IPS-11a (cell line): Measurements from ENCODE around the gene EGFLAM.

ENCODE experiments used
- H3K4me3 ChIP-seq: one replicate; pipeline ENCODE4 v1.5.1; 2013; ENCODE audit warnings: low read depth, low read length, control low read depth

The EGFLAM gene

GRCh38 chr5:38371596-38371995 lies 113.2 kb downstream of the EGFLAM start:
- H3K4me3 ChIP-seq: no peak overlapping the region

GRCh38 chr5:38373743-38374142 lies 115.4 kb downstream of the EGFLAM start:
- H3K4me3 ChIP-seq: no peak overlapping the region

- H3K4me3 ChIP-seq: no peak overlapping the region
Measured at GRCh38 chr5:38375423-38375822, 117.1 kb downstream of the EGFLAM start.

GRCh38 chr5:38376404-38376803 lies 118.0 kb downstream of the EGFLAM start:
- no peak overlapping the region for H3K4me3 ChIP-seq

- no peak overlapping the region for H3K4me3 ChIP-seq
Measured at GRCh38 chr5:38378579-38378978, 120.2 kb downstream of the EGFLAM start.

- no peak overlapping the region for H3K4me3 ChIP-seq
Measured at GRCh38 chr5:38379350-38379937, 121.1 kb downstream of the EGFLAM start.

- H3K4me3 ChIP-seq: no peak overlapping the region
Measured at GRCh38 chr5:38380537-38380936, 122.2 kb downstream of the EGFLAM start.

GRCh38 chr5:38381361-38381760 lies 123.0 kb downstream of the EGFLAM start:
- no peak overlapping the region for H3K4me3 ChIP-seq

GRCh38 chr5:38382898-38383297 lies 124.5 kb downstream of the EGFLAM start:
- no peak overlapping the region for H3K4me3 ChIP-seq

DNA sequence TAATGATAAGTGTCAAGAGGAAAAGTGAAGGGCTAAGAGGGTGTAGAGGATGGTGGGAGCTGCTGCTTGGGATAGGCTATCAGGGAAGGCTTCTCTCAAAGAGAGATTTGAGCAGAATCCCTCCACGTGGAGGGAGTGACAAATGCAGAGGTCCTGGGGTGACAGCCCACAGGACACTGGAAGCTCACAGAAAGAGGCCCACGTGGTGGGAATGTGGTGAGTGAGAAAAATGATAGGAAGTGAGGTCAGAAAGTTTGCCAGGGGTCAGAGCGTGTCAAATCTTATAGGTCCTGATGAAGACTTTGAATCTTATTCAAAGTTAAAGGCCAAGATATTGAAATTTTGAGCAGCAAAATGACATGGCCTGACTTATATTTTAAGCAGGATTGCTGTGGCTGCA lies 125.3 kb downstream of the EGFLAM start:
- no peak overlapping the region for H3K4me3 ChIP-seq

DNA sequence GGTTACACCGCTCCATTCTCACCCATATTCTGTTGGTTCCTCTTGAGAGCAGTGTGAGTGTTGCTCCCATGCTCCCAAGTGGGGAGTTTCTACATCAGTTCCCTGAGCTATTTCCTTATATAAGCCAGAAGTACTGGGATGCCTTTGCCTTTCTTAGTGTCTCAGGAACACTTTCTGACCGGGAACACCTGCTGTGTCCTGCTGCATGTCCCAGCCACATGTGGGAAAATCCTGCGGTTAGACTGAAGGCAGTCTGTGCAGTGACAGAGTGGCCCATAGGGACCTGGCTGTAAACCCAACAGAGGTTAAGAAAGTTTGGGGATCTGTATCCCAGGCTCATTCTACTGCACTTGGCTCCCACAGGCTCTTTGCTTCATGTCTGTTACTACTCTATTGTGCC lies 126.0 kb downstream of the EGFLAM start:
- H3K4me3 ChIP-seq: no peak overlapping the region

DNA sequence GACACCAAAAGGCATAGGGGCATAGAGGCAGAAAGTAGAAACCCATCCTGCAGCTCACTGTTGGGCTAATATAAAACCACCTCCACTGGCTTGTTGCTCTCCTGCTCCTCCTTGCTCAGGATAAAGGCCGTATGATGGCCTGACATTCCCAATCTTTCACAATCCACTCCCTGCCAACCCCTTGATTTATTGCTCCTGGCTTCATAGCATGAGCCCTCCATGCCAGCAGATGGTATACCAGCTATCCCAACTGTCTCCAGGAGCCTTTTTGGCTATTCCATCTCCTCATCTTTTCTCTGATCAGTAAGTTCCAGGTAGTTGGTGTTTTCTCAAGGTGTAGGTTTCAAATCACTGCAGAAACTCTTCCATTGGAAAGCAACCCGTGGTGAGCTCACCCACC lies 128.8 kb downstream of the EGFLAM start:
- H3K4me3 ChIP-seq: no peak overlapping the region

GRCh38 chr5:38393636-38394035 lies 135.3 kb downstream of the EGFLAM start:
- no peak overlapping the region for H3K4me3 ChIP-seq

GRCh38 chr5:38396766-38397165 lies 138.4 kb downstream of the EGFLAM start:
- no peak overlapping the region for H3K4me3 ChIP-seq

GRCh38 chr5:38400365-38400764 lies 142.0 kb downstream of the EGFLAM start:
- H3K4me3 ChIP-seq: no peak overlapping the region

DNA sequence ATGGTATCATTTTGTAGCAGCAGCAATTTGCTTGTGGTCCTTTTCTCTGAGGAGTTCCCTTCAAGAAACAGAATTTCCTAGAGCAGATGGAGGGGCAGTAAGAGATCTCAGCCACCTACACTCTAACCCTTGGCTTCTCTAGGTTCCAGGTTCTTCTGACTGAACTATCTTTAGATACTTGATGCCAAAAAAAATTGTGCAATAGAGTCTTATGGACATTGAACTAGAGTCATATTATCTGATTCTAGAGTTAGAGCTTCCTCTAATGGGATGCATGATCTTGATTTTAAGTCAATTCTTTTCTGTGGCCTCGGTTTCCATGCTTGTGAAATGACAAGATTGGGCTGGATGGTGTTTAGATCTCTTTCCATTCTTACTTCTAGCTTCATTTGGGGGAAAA lies 142.8 kb downstream of the EGFLAM start:
- no peak overlapping the region for H3K4me3 ChIP-seq

- no peak overlapping the region for H3K4me3 ChIP-seq
Measured at GRCh38 chr5:38403406-38403805, 145.0 kb downstream of the EGFLAM start.

DNA sequence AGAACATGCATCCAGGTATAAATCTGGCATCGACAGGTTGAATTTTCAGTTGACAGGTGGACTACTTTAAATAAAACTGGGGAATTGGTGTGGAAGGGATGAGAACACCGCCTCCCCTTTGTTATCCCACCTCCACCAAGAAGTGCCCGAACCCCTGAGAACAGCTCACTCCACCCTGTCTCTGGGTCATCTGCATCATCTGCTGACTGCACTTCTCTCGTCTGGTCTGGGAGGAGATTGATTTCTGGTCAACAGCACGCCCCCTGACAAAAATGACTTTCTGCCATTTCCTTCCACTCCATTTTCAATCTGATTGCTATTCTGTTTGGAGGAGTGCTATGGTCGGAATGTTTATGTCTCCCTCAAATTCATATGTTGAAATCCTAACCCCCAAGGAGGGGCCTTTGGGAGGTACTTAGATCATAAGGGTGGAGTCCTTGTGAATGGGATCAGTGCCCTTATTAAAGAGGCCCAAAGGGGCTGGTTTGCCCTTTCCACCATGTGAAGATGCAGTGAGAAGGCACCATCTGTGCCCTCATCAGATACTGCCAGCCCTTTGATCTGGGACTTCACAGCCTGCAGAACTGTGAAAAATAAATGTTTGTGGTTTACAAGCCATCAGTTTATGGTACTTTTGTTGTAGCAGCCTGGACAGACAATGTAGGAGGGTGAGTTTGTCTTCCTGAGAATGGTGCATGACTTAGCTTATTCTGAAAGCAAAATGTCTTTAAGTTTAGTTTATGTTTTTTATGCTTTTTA lies 145.7 kb downstream of the EGFLAM start:
- H3K4me3 ChIP-seq: no peak overlapping the region

DNA sequence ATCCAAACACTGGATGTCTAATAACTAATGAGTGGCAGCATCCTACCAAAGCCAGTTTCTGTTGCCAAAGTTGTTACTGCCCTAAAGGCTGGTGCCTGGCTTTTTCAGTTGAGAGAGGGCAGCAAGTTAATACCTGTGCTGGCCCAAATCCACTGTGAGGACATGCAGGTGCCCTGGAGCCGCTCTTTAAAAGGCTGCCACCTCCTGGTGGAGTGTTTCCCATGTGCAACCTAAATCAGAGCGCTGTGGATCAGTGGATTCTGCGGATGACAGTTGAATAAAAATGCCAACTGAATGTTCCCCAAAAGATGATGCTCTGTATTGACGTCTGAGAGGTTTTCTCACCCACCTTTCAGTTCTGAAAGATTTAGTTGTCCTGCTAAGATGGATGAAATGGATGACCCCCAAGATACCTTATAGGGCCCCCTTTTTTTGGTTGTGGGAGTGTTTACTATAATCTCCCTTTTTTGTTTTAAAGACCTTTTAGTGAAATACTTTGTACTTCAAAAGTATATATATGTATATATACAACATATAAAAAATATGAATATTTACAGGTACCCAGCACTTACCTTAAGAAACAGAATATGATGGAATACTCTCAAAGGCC lies 146.4 kb downstream of the EGFLAM start:
- H3K4me3 ChIP-seq: no peak overlapping the region

DNA sequence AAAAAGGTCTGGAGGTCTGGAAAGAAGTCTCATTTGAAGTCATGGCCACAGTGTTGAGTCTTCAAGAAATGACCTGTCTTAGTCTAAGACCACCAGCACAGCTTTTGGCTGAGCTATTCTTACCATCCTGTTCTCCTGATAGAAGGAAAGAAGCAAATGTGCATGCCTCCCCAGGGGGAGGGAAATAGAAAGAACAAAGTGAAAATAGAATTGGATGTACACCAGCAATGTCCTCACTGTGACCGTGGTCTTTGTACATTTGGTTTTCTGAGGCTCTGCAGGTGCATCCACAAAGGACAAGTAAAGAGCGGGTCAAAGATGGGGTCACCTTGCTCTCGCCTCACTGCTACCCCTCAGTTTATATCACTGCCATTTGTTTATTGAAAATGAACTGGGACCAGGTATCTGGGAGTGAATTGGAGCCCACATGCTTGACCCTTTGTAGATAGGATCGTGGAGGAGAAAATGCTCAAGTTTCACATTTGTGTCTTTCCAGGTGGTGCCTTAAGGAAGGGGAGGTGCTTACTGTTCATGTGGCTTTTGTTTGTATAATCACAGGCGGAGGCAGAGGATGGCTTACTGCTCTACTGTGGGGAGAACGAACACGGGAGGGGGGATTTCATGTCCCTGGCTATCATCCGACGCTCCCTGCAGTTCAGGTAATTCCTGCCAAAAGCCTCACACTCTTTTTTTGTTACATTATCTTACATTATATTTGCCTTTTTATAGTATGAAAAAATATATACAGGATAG lies 150.3 kb downstream of the EGFLAM start:
- H3K4me3 ChIP-seq: no peak overlapping the region

DNA sequence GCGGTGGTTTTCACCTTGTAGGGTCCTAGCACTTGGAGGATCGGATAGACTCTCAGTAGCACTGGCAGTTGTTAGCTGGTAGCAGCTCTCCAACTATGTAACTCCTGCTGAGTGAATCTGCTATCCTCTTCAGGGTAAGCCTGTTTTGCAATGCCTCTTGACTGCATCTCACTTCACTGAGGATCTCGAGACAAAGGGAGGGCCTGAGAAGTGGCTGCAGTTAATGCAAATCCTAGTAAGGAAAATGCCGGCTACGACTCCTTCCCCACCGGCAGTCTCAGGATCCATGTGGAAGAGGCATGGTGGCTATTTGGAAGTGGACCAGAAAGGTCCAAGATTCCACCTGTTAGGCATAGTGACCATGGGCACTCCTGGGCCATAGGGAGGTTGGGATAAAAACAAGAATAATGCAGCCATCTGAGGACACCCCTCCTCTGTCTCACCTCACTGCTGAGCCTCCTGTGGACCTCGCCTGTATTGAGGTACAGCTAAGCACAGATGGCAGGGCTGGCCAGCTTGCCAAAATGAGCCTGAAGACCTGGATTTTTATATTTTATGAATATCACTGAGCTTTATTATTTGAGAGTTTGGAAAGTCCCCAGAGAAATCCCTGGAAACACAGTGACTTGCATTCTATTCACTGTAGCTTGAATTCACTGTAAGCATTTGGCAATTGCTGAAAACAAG lies 152.1 kb downstream of the EGFLAM start:
- no peak overlapping the region for H3K4me3 ChIP-seq
